SK-N-SH treated with all-trans-retinoic acid at 6 μM for 48 hours (cell line): ENCODE results near the gene AMY1C.
"Not testable (repeated sequence)": the region's sequence is repeated elsewhere in the genome, so short reads cannot be mapped to it uniquely, and the experiment has no call there.

Experiments used
- BACH2 ChIP-seq: fragments of 250-450 bp; sonication (Bioruptor Pico); IDR thresholded peaks from 2 replicates; pipeline ENCODE4 v1.9.0; 2021; ENCODE audit warnings: mild to moderate bottlenecking, borderline replicate concordance
- CSDC2 ChIP-seq: fragments of 250-450 bp; sonication (Bioruptor Pico); IDR thresholded peaks from 2 replicates; pipeline ENCODE4 v1.5.0; 2020; ENCODE audit warnings: mild to moderate bottlenecking, moderate library complexity
- RARB ChIP-seq: fragments of 250-450 bp; sonication (Bioruptor Pico); IDR thresholded peaks from 2 replicates; pipeline ENCODE4 v1.8.0; 2021; ENCODE audit warnings: mild to moderate bottlenecking, moderate library complexity
- ZFP3 ChIP-seq: fragments of 250-450 bp; sonication (Bioruptor Pico); IDR thresholded peaks from 2 replicates; pipeline ENCODE4 v1.5.0; 2020; ENCODE audit warnings: mild to moderate bottlenecking, moderate library complexity
- ZNF8 ChIP-seq: fragments of 450-650 bp; formaldehyde crosslinking; IDR thresholded peaks from 2 replicates; pipeline ENCODE4 v1.5.0; 2020; ENCODE audit warnings: mild to moderate bottlenecking, moderate library complexity
- TF ChIP-seq, protein P1 (sequence below): fragments of 250-450 bp; sonication (Bioruptor Pico); IDR thresholded peaks from 2 replicates; pipeline ENCODE4 v1.8.0; 2020; ENCODE audit warnings: mild to moderate bottlenecking, moderate library complexity, borderline replicate concordance

- TF ChIP-seq CSDC2 (CRISPR knock-in tag); ZNF8; ZFP3 (CRISPR knock-in tag); RARB (CRISPR knock-in tag); BACH2: not testable (repeated sequence)
- TF ChIP-seq, protein P1, sequence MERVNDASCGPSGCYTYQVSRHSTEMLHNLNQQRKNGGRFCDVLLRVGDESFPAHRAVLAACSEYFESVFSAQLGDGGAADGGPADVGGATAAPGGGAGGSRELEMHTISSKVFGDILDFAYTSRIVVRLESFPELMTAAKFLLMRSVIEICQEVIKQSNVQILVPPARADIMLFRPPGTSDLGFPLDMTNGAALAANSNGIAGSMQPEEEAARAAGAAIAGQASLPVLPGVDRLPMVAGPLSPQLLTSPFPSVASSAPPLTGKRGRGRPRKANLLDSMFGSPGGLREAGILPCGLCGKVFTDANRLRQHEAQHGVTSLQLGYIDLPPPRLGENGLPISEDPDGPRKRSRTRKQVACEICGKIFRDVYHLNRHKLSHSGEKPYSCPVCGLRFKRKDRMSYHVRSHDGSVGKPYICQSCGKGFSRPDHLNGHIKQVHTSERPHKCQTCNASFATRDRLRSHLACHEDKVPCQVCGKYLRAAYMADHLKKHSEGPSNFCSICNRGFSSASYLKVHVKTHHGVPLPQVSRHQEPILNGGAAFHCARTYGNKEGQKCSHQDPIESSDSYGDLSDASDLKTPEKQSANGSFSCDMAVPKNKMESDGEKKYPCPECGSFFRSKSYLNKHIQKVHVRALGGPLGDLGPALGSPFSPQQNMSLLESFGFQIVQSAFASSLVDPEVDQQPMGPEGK: not testable (repeated sequence)
Measured at GRCh38 chr1:103735334-103735733, 14.4 kb upstream of the AMY1C start.
